Activated T-helper 9 cell treated with anti-CD3 and anti-CD28 coated beads, Interleukin-2, amount 50 U/mL, for 16 hours (primary cell): ENCODE data around the gene HSPA13.
A peak's percentile ranks its signal among the peaks of the same experiment; 100 is the strongest.
"Not testable (repeated sequence)": the region's sequence is repeated elsewhere in the genome, so short reads cannot be mapped to it uniquely, and the experiment has no call there.

Experiments
- DNase-seq: peaks from one replicate; pipeline ENCODE4 v3.0.0-alpha.2; 2020; ENCODE audit warnings: low read depth

Gene HSPA13, protein sequence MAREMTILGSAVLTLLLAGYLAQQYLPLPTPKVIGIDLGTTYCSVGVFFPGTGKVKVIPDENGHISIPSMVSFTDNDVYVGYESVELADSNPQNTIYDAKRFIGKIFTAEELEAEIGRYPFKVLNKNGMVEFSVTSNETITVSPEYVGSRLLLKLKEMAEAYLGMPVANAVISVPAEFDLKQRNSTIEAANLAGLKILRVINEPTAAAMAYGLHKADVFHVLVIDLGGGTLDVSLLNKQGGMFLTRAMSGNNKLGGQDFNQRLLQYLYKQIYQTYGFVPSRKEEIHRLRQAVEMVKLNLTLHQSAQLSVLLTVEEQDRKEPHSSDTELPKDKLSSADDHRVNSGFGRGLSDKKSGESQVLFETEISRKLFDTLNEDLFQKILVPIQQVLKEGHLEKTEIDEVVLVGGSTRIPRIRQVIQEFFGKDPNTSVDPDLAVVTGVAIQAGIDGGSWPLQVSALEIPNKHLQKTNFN

DNA sequence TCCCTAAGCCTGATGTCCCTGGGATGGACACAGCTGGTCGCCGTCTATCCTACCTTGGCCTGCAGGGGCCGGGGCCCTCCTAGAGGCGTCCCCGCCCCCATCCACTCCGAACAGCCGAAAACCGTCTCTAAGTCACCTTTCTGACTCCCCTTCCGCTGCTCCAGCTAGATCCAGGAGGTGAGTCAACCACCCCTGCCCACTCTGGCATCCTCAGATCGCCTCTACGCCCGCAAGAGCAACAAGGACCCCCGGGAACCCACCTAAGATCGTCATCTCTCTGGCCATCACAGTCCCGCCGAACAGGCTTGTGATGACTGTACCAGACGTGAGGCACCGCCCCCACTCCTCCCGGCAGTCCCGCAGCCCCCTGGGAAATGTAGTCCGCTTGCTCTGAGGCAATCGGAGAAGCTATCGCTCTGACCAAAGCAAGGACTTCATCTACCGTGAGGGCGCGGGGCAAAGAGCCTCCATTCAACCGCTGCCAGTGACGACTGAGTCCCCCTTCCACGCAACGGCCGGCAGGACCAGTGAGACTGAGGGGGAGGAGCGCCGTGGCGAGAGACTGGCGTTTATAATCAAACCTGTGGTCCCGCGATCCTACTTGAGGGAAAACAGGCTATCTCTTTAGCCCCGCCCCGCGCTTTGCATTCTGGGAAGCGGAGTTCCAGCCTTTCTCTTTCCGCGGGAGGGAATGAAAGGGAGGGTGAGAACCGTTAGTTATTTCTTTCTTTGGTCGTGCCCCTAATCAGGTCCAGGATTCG is at the start of gene HSPA13:
Gene HSPA13, minus strand, starts transcription at position 312 of the 761 bp plus-strand sequence. Its CDS starts 27 bp downstream, at position 285.
- peak; percentile 98 for DNase-seq

- no peak for DNase-seq
Measured at GRCh38 chr21:14418920-14419319, 36.0 kb upstream of the HSPA13 start.

DNA sequence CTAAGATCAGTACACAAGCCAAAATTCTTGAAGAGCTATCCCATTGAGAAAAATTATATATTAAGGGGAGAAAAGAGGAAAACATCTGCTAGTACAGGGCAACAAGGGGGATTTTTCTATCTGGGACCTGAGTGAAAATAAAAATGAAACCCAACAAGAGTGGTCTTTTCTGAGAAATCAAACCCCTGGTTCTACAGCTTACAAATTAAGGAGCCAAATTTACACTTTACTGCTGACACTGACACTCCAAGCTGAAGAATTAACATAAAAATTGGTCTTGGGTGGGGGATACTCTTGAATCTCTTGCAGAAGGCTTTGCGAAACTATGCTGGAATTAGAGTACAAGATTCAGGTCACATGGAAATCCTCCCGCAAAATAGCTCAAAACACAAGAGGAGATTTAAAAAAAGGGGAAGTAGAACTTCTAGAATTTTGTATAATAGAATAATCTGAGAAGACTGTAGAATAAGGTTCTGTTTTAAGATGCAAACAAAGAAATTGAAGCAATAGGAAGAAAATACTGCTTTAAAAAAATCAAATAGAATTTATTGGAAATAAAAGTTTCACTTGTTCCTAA is 32.1 kb upstream of the HSPA13 start:
- DNase-seq = no peak

- DNase-seq = no peak
Measured at GRCh38 chr21:14405962-14406361, 23.0 kb upstream of the HSPA13 start.

DNA sequence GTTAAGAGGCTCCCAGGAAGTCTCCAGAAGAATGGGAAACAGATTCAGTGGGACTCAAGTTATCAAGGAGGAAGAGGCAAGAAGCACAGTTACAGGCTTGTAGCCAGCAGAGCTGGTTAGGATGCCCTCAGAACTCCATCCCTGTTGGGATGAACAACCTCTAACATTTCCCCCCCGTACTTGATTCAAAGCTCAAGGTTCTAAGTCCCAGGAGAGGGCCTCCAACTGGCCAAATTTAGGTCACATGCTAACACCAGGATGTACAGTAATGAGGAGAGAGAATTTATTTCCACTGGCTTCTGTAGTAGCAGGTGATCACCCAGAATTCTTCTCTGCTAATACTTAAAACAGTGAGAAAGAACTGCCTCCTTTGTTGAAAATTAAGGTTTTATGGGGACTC is 22.3 kb upstream of the HSPA13 start:
- no peak for DNase-seq

DNA sequence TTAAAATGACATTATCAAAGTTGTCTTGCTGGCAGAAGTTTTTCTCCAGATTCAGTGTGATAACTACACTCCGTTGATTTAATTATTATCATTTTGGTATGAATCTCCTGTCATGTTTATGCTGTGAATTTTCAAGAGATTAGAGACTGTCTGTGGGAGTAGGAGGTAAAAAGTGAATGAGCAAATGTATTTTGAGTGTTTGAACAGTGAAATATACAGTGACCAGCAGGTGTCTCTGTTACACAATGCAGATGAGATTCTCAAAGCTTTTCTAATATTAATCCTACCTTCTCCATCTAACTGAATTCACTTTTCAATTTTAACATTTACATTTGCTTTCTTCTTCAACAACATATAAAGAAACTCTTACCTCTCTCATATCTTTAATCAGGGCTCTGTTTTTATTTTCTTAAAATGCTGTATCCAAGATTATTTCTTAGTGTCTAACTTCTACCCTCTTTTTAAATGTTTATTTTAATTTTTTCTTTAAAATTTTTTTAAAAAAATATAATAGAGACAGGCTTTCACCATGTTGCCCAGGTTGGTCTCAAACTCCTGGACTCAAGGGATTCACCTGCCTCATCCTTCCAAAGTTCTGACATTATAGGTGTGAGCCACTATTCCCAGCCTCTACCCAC is 20.9 kb upstream of the HSPA13 start:
- DNase-seq = no peak

GRCh38 chr21:14401217-14401616 is 18.3 kb upstream of the HSPA13 start:
- no peak for DNase-seq

DNA sequence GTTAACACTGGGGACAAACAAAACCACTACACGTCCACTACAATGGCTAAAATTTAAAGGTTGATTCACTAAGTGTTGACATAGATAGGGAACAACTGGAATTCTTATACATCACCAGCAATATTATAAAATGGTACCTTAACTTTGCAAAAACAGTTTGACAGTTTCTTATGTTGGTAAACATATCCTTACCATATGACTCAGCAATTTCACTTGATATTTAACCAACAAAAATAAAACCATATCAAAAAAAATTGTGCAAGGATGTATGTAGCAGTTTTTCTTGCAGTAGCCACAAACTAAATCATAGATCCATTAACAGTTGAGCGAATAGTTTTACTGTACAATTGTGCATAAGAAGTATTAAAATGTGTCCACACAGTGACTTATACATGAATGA is 5.3 kb upstream of the HSPA13 start:
- no peak for DNase-seq

GRCh38 chr21:14384453-14384852 is 1.5 kb upstream of the HSPA13 start:
- DNase-seq = no peak

GRCh38 chr21:14383596-14384180 is 742 bp upstream of the HSPA13 start:
- no peak for DNase-seq

- peak; percentile 29 for DNase-seq
Measured at GRCh38 chr21:14382486-14382834, 486 bp downstream of the HSPA13 start.

GRCh38 chr21:14376854-14377253 is 6.1 kb downstream of the HSPA13 start:
- no peak for DNase-seq

DNA sequence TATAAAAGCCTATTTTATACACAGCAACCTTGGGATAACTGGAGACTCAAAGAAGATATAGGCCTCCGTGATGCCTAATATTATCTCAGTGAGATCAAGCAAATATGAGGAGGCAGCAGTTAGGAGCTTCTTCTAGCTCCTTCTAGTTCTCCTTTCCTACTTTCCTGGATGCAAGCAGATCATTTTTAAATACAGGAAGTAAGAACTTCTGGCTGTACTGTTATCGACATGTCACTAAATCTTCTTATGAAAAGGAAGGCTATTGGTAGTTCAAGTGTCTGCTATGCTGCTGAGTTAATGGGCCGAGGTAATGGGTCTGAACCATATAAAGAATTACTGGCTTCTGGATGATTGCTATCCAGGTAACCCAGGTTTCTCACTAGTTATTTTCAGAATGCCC is 15.9 kb downstream of the HSPA13 start:
- no peak for DNase-seq

DNA sequence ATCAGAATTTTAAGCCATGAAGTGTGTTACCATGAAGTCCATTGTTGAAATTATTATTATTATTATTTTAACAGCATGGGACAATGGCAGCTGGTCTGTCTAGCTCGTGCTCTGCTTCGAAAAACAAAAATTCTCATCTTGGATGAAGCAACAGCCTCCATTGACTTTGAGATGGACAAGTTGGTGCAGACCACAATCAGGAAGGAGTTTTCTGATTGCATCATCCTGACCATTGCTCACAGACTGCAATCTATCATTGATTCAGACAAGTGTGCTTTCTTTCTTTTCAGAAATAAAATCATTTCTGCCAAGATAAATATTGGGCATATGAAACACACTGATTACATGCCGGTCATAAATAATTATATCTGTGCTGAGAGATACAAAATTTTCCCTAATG is 21.0 kb downstream of the HSPA13 start:
- no peak for DNase-seq

- no peak for DNase-seq
Measured at GRCh38 chr21:14358775-14359174, 24.2 kb downstream of the HSPA13 start.

GRCh38 chr21:14356746-14357145 is 26.2 kb downstream of the HSPA13 start:
- no peak for DNase-seq

- no peak for DNase-seq
Measured at GRCh38 chr21:14354515-14354914, 28.4 kb downstream of the HSPA13 start.

DNA sequence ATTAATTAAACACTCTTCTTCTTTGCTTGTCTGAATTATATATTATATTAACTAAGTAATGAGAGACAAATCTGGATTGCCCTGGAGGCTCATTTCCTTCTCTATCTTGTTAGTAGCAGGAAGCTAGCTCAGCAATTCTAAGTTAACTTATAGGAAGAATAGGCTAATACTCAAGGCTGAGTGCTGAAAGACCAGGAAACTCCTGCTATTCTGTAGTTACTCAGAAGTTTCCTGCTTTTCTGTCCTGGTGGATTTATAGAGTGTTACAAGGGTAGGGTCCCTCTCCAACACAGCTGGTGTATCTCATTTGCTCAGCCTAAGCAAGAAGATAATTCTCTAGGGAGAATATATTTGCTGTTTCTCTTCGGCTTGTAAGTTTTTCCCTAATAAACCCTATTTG is 29.2 kb downstream of the HSPA13 start:
- DNase-seq = no peak

DNA sequence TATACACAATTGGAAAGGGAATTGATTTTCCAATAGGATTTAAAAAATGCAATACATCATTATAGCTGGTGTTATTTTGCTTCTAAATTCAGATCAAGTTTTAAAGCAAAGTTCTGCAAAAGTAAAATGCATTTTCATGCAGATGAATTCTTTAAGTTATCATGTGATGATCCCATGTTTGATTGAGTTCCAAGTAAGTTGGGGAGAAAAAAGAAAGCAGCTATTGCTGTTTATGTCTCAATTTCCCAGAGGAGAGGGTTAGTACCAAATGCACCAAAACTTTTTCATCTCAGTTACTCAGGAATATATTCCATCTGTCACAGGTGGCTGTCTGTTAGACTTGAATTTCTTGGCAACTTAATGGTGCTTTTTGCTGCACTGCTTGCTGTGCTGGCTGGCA is 29.7 kb downstream of the HSPA13 start:
- DNase-seq = no peak

- not testable (repeated sequence) for DNase-seq
Measured at GRCh38 chr21:14327346-14327745, 55.6 kb downstream of the HSPA13 start.

DNA sequence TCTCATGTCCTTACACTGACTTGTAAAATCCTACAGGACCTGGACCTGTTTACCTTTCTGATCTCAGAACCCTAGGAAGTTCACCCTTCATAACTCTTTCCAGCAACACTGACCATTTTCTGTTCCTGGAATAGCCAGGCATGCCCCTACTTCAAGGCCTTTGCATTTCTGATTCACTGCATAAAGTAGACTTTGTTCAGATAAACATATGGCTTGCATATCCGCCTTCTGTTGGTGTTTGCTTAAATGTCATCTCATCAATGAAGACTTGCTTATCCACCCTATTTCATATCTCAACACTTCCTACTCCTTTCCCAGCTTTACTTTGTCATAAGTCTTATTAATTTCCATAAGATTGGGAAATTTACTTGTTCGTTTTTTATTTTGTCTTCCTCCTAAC is 57.4 kb downstream of the HSPA13 start:
- DNase-seq = no peak
